MM.1S (cell line): ENCODE data around the gene ADNP2.

Experiments used
- DNase-seq: peaks from one replicate; pipeline ENCODE4 v3.0.0-alpha.2; 2015
- H2AFZ ChIP-seq: fragments of 300-600 bp; sonication (generic); 2 replicates; pipeline ENCODE4 v1.6.0; 2016; ENCODE audit warnings: antibody characterized with exemption, low read length
- H3F3A ChIP-seq: fragments of 300-600 bp; sonication (generic); 2 replicates; pipeline ENCODE4 v1.6.1; 2016; ENCODE audit warnings: mild to moderate bottlenecking, antibody characterized with exemption, low read length, moderate library complexity, mixed read lengths; ENCODE audit not compliant: insufficient read depth
- H3K27ac ChIP-seq: fragments of 300-600 bp; sonication (generic); 2 replicates; pipeline ENCODE4 v1.5.1; 2016; ENCODE audit warnings: mild to moderate bottlenecking, low read length
- H3K27me3 ChIP-seq: fragments of 300-600 bp; sonication (generic); replicated peaks from 2 replicates; pipeline ENCODE4 v1.6.0; 2016; ENCODE audit warnings: low read length; ENCODE audit not compliant: insufficient read depth
- H3K36me3 ChIP-seq: fragments of 300-600 bp; sonication (generic); replicated peaks from 2 replicates; pipeline ENCODE4 v1.6.1; 2016; ENCODE audit warnings: mild to moderate bottlenecking, low read length, mixed read lengths; ENCODE audit not compliant: insufficient read depth
- H3K4me1 ChIP-seq: fragments of 300-600 bp; sonication (generic); 2 replicates; pipeline ENCODE4 v1.6.1; 2016; ENCODE audit warnings: low read length, mixed read lengths
- H3K4me2 ChIP-seq: fragments of 300-600 bp; sonication (generic); 2 replicates; pipeline ENCODE4 v1.6.0; 2016; ENCODE audit warnings: low read depth, low read length
- H3K4me3 ChIP-seq: fragments of 300-600 bp; sonication (generic); 2 replicates; pipeline ENCODE4 v1.5.1; 2016; ENCODE audit warnings: low read length, mixed read lengths
- H3K79me2 ChIP-seq: fragments of 300-600 bp; sonication (generic); 2 replicates; pipeline ENCODE4 v1.6.1; 2016; ENCODE audit warnings: mixed run types, low read length, mixed read lengths
- H3K9ac ChIP-seq: fragments of 300-600 bp; sonication (generic); 2 replicates; pipeline ENCODE4 v1.6.1; 2016; ENCODE audit warnings: low read length, mixed read lengths
- H3K9me2 ChIP-seq: fragments of 300-600 bp; sonication (generic); replicated peaks from 2 replicates; pipeline ENCODE4 v1.6.1; 2016; ENCODE audit warnings: mild to moderate bottlenecking, low read length, mixed read lengths; ENCODE audit not compliant: insufficient read depth
- H3K9me3 ChIP-seq: fragments of 300-600 bp; sonication (generic); replicated peaks from 2 replicates; pipeline ENCODE4 v1.6.1; 2016; ENCODE audit warnings: mild to moderate bottlenecking, low read length, mixed read lengths; ENCODE audit not compliant: insufficient read depth
- H4K20me1 ChIP-seq: fragments of 300-600 bp; sonication (generic); 2 replicates; pipeline ENCODE4 v1.6.1; 2016; ENCODE audit warnings: mild to moderate bottlenecking, low read length, moderate library complexity, mixed read lengths; ENCODE audit not compliant: insufficient read depth
- CTCF ChIP-seq: fragments of 300-600 bp; sonication (generic); IDR thresholded peaks from 2 replicates; pipeline ENCODE4 v1.5.1; 2016; ENCODE audit warnings: antibody characterized with exemption, low read length, mixed read lengths
- EZH2 ChIP-seq: fragments of 300-600 bp; sonication (generic); optimal IDR thresholded peaks from 2 replicates; pipeline ENCODE3; 2017; ENCODE audit warnings: low read depth, mild to moderate bottlenecking, antibody characterized with exemption, low read length, mixed read lengths
- EZH2phosphoT487 ChIP-seq: fragments of 300-600 bp; sonication (generic); IDR thresholded peaks from 2 replicates; pipeline ENCODE4 v1.6.1; 2018; ENCODE audit warnings: antibody characterized with exemption, low read length

The ADNP2 gene

GRCh38 chr18:80168346-80168745 is 59.3 kb downstream of the ADNP2 start:
- Histone ChIP-seq H3K4me1 (no peaks in the 10 kb centered on the region), H3F3A (no peaks in the 10 kb centered on the region), H3K27me3 (no peaks in the 10 kb centered on the region), H3K9me3 (no peaks in the 10 kb centered on the region), H2AFZ (no peak overlapping the region), H3K4me2 (no peak overlapping the region), H3K79me2 (no peaks in the 10 kb centered on the region), H3K4me3 (no peak overlapping the region), H3K9me2 (no peaks in the 10 kb centered on the region), H4K20me1 (no peaks in the 10 kb centered on the region), H3K36me3 (no peaks in the 10 kb centered on the region), H3K27ac (no peak overlapping the region), H3K9ac (no peak overlapping the region)
- no peak for DNase-seq
- TF ChIP-seq EZH2 (no peak), CTCF (no peak), EZH2phosphoT487 (no peak)

- H3K4me3 ChIP-seq = no peak overlapping the region
- H2AFZ ChIP-seq = no peak overlapping the region
- TF ChIP-seq EZH2 = no peak
- no peak for TF ChIP-seq EZH2phosphoT487
- no peak for TF ChIP-seq CTCF
- H3K9ac ChIP-seq = no peak overlapping the region
- no peaks in the 10 kb centered on the region for H3K9me3 ChIP-seq
- H3K4me1 ChIP-seq = no peaks in the 10 kb centered on the region
- no peaks in the 10 kb centered on the region for H3F3A ChIP-seq
- no peak for DNase-seq
- H3K27me3 ChIP-seq = no peaks in the 10 kb centered on the region
- no peak overlapping the region for H3K27ac ChIP-seq
- no peaks in the 10 kb centered on the region for H4K20me1 ChIP-seq
- H3K4me2 ChIP-seq = no peak overlapping the region
- H3K36me3 ChIP-seq = no peaks in the 10 kb centered on the region
- no peaks in the 10 kb centered on the region for H3K9me2 ChIP-seq
- no peaks in the 10 kb centered on the region for H3K79me2 ChIP-seq
Observed at GRCh38 chr18:80168982-80169381, 59.9 kb downstream of the ADNP2 start.

DNA sequence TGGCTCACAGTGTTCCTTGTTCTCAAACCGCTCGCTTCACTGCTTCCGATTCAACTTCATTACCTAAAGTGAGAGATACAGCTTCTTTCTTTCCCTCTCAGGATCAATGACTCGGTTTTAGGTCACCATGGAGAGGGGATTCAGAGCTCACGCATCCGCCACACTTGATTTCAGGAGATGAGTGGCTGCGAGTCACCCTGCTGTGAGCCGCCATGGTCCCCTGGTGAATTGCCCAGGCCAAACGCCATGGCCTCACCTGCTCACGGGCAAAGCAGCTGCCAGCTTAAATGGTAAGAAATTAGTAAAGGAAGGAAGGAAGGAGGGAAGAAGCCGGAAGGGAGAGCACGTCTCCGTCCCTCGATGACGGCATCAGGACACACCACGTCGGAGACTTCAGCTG is 60.5 kb downstream of the ADNP2 start:
- Histone ChIP-seq H3K4me1 (no peaks in the 10 kb centered on the region), H3F3A (no peaks in the 10 kb centered on the region), H3K9me2 (no peaks in the 10 kb centered on the region), H3K4me3 (no peak overlapping the region), H3K27ac (no peak overlapping the region), H3K9me3 (no peaks in the 10 kb centered on the region), H3K27me3 (no peaks in the 10 kb centered on the region), H4K20me1 (no peaks in the 10 kb centered on the region), H2AFZ (no peak overlapping the region), H3K9ac (no peak overlapping the region), H3K79me2 (no peaks in the 10 kb centered on the region), H3K36me3 (no peaks in the 10 kb centered on the region), H3K4me2 (no peak overlapping the region)
- TF ChIP-seq EZH2 = no peak
- no peak for TF ChIP-seq CTCF
- TF ChIP-seq EZH2phosphoT487 = no peak
- no peak for DNase-seq
